Gastrocnemius medialis (tissue), 4 donors: ENCODE data around the gene DLGAP5. TPM values are rescaled to one million over a fixed set of nuclear protein-coding genes. Genes with fewer than 3 reads are reported as not detected.

Experiments used
- ATAC-seq, 2 donors: fragments of 150-250 bp; one replicate each; pipeline ENCODE4 v1.9.1; 2016
- DNase-seq, 2 donors: peaks; one replicate each; pipeline ENCODE4 v3.0.0-alpha.2; 2019
- H3K27ac ChIP-seq, 4 donors: fragments of 200-600 bp; sonication (generic); 1 replicate in 1 of 4; 2 replicates in 3 of 4; pipeline ENCODE4 v1.5.1; 2016 to 2018; ENCODE audit warnings: mild to moderate bottlenecking in 2 of 4, moderate library complexity in 1 of 4
- H3K27me3 ChIP-seq, 3 donors: fragments of 200-600 bp; sonication (generic) in 2 of 3; 1 replicate in 1 of 3; 2 replicates in 2 of 3; pipeline versions ENCODE4 v1.5.1 to v1.6.0; 2016 to 2019; ENCODE audit warnings: mild to moderate bottlenecking in 1 of 3, moderate library complexity in 1 of 3
- H3K36me3 ChIP-seq, 2 donors: fragments of 200-600 bp; sonication (generic) in 1 of 2; one replicate each; pipeline ENCODE4 v1.5.1; 2017 to 2018
- H3K4me1 ChIP-seq, 2 donors: fragments of 200-600 bp; sonication (generic) in 1 of 2; one replicate each; pipeline ENCODE4 v1.5.1; 2016 to 2017; ENCODE audit warnings: mild to moderate bottlenecking in 2 of 2
- H3K4me3 ChIP-seq, 4 donors: fragments of 200-600 bp; sonication (generic) in 3 of 4; 1 replicate in 1 of 4; 2 replicates in 3 of 4; pipeline ENCODE4 v1.5.1; 2016 to 2019; ENCODE audit warnings: mild to moderate bottlenecking in 2 of 4
- H3K9me3 ChIP-seq, 3 donors: fragments of 200-600 bp; sonication (generic) in 2 of 3; 1 replicate in 1 of 3; 2 replicates in 2 of 3; pipeline ENCODE4 v1.5.1; 2016 to 2019
- CTCF ChIP-seq, 5 experiments: fragments of 450-650 bp in 3 of 5; fragments of 200-600 bp in 2 of 5; sonication (generic) in 2 of 5; IDR thresholded peaks in 4 of 5; conservative IDR thresholded peaks in 1 of 5; 1 replicate in 4 of 5; 2 replicates in 1 of 5; pipeline ENCODE4 v1.5.1; 2016 to 2019; ENCODE audit warnings: antibody characterized with exemption in 5 of 5, mild to moderate bottlenecking in 3 of 5, moderate library complexity in 3 of 5
- POLR2A ChIP-seq, 2 donors: fragments of 450-650 bp; IDR thresholded peaks; one replicate each; pipeline ENCODE4 v1.6.1; 2017; ENCODE audit warnings: antibody characterized with exemption in 2 of 2, mild to moderate bottlenecking in 2 of 2, moderate library complexity in 2 of 2
- in situ Hi-C, 4 donors: fragments of 200-750 bp; cut with MboI; loops; one replicate each; pipeline versions ENCODE4 v1.15.0 to v1.8.0; 2017; ENCODE audit warnings: low sequenced_read_pairs in 4 of 4
- intact Hi-C: fragments of 100-400 bp; cut with DNase I; formaldehyde crosslinking; loops from one replicate; pipeline ENCODE4 v1.15.1; 2023; ENCODE audit warnings: low total_unique reads
- total RNA-seq, 4 donors: library from RNA; depleted of rRNA; stranded (reverse); fragments of >200 nt; gene quantifications; one replicate each; pipeline versions ENCODE4 v1.1.0 to v1.2.3, GENCODE V29; 2016

DLGAP5 gene
- total RNA-seq, 4 donors from 2014 or later, result not detected

DNA sequence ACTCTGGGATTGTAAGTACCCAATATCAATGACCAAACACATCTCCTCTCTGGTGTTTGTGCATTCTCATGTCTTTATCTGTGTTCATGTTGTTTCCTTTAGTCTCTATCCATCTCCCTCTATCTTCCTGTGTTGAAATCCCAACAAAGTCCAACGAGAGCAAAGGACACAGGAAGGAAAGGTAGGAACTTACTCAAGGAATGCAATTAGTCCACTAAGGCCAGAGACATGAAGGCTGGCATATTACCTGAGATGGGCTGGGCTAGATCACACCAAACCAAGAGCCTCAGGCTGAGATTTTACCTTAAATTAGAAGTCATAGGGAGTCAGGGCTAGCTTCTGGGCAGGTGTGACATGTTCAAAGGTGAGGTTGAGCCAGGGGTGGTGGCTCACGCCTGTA, 76.7 kb downstream of the DLGAP5 start:
- no peaks in the 10 kb centered on the region for H3K27me3 ChIP-seq

GRCh38 chr14:55111122-55111708, 80.2 kb downstream of the DLGAP5 start:
- no peak overlapping the region for H3K4me3 ChIP-seq
- DNase-seq, result no peak
- H3K36me3 ChIP-seq, result no peaks in the 10 kb centered on the region
- no peaks in the 10 kb centered on the region for H3K27me3 ChIP-seq
- no peak overlapping the region for H3K27ac ChIP-seq
- H3K9me3 ChIP-seq, result no peaks in the 10 kb centered on the region
- peaks cover 12 to 23% of the 10 kb centered on the region in 2 donors for H3K4me1 ChIP-seq
- ATAC-seq, result no peak
- intact Hi-C loops (no loop called here), in situ Hi-C loops (no loop called here)
- TF ChIP-seq POLR2A (IDR thresholded peaks at IDR 0.05) (no peak), CTCF (IDR thresholded peaks at IDR 0.05 in 4 of 5, conservative IDR thresholded peaks at IDR 0.05 in 1 of 5) (no peak)

More for the DNA sequence above, 76.7 kb downstream of the DLGAP5 start:
- intact Hi-C loops, result no loop called here
- peaks cover 5 to 17% of the 10 kb centered on the region in 2 donors for H3K4me1 ChIP-seq
- no peak overlapping the region for H3K27ac ChIP-seq
- no peak for DNase-seq
- no peaks in the 10 kb centered on the region for H3K9me3 ChIP-seq
- H3K4me3 ChIP-seq, result no peak overlapping the region
- no peak for TF ChIP-seq POLR2A (IDR thresholded peaks at IDR 0.05)
- TF ChIP-seq CTCF (IDR thresholded peaks at IDR 0.05 in 4 of 5, conservative IDR thresholded peaks at IDR 0.05 in 1 of 5), result no peak
- no peaks in the 10 kb centered on the region for H3K36me3 ChIP-seq
- in situ Hi-C loops, result no loop called here
- ATAC-seq, result no peak

- H3K4me3 ChIP-seq, result no peak overlapping the region
- H3K27ac ChIP-seq, result no peak overlapping the region
- H3K9me3 ChIP-seq, result no peaks in the 10 kb centered on the region
- intact Hi-C loops (no loop called here), in situ Hi-C loops (no loop called here)
- DNase-seq, result no peak
- H3K27me3 ChIP-seq, result no peaks in the 10 kb centered on the region
- H3K36me3 ChIP-seq, result no peaks in the 10 kb centered on the region
- ATAC-seq, result no peak
- TF ChIP-seq POLR2A (IDR thresholded peaks at IDR 0.05), result no peak
- no peak for TF ChIP-seq CTCF (IDR thresholded peaks at IDR 0.05 in 4 of 5, conservative IDR thresholded peaks at IDR 0.05 in 1 of 5)
- H3K4me1 ChIP-seq, result peaks cover 15 to 23% of the 10 kb centered on the region in 2 donors
Observed at GRCh38 chr14:55109836-55110235, 81.5 kb downstream of the DLGAP5 start.

GRCh38 chr14:55107766-55108554, 83.4 kb downstream of the DLGAP5 start:
- in situ Hi-C loops, result no loop called here
- no peaks in the 10 kb centered on the region for H3K9me3 ChIP-seq
- no peak overlapping the region for H3K4me3 ChIP-seq
- no peaks in the 10 kb centered on the region for H3K27me3 ChIP-seq
- H3K4me1 ChIP-seq, result peaks cover 23 to 39% of the 10 kb centered on the region in 2 donors
- ATAC-seq, result peak; percentile 85 to 89
- DNase-seq, result peak; percentile 67 to 83
- no peaks in the 10 kb centered on the region for H3K36me3 ChIP-seq
- peak; percentile 35 to 45 for TF ChIP-seq POLR2A (IDR thresholded peaks at IDR 0.05)
- TF ChIP-seq CTCF (IDR thresholded peaks at IDR 0.05 in 4 of 5, conservative IDR thresholded peaks at IDR 0.05 in 1 of 5), result no peak
- intact Hi-C loops, result no loop called here
- H3K27ac ChIP-seq, result peak overlapping the region; percentile 83 to 90 (median 88)
